Peyer's patch (tissue), 4 donors: ENCODE results near the gene OR2A14. TPM values are rescaled to one million over a fixed set of nuclear protein-coding genes. Genes with fewer than 3 reads are reported as not detected.

Source experiments
- DNase-seq, 3 donors: peaks; one replicate each; pipeline ENCODE4 v3.0.0-alpha.2; 2017 to 2019
- H3K27ac ChIP-seq, 4 donors: fragments of 200-600 bp; sonication (generic); one replicate each; pipeline ENCODE4 v1.5.1; 2016 to 2019
- H3K27me3 ChIP-seq, 2 donors: fragments of 200-600 bp; sonication (generic); one replicate each; pipeline ENCODE4 v1.5.1; 2019
- H3K36me3 ChIP-seq, 3 donors: fragments of 200-600 bp; sonication (generic); one replicate each; pipeline ENCODE4 v1.5.1; 2016 to 2019
- H3K4me1 ChIP-seq, 4 donors: fragments of 200-600 bp; sonication (generic); one replicate each; pipeline ENCODE4 v1.5.1; 2016 to 2019
- H3K4me3 ChIP-seq, 4 donors: fragments of 200-600 bp; sonication (generic); 1 replicate in 3 of 4; 2 replicates in 1 of 4; pipeline ENCODE4 v1.5.1; 2016 to 2019; ENCODE audit warnings: mild to moderate bottlenecking in 1 of 4
- H3K9me3 ChIP-seq, 4 donors: fragments of 200-600 bp; sonication (generic); one replicate each; pipeline ENCODE4 v1.5.1; 2016 to 2019; ENCODE audit warnings: mild to moderate bottlenecking in 1 of 4
- POLR2A ChIP-seq, 2 donors: fragments of 450-650 bp; IDR thresholded peaks; one replicate each; pipeline ENCODE4 v1.5.1; 2017; ENCODE audit warnings: antibody characterized with exemption in 2 of 2, mild to moderate bottlenecking in 2 of 2, moderate library complexity in 2 of 2
- total RNA-seq, 4 donors: library from RNA; depleted of rRNA; stranded (reverse); fragments of >200 nt; gene quantifications; one replicate each; pipeline ENCODE4 v1.1.0, GENCODE V29; 2016
- TF ChIP-seq, protein P1 (sequence below), 6 experiments: fragments of 450-650 bp in 4 of 6; fragments of 200-600 bp in 2 of 6; sonication (generic) in 1 of 6; IDR thresholded peaks; one replicate each; pipeline ENCODE4 v1.5.1; 2017 to 2019; ENCODE audit warnings: antibody characterized with exemption in 6 of 6, mild to moderate bottlenecking in 3 of 6, moderate library complexity in 1 of 6

The OR2A14 gene
- total RNA-seq, 4 donors from 2014 or later: not detected

DNA sequence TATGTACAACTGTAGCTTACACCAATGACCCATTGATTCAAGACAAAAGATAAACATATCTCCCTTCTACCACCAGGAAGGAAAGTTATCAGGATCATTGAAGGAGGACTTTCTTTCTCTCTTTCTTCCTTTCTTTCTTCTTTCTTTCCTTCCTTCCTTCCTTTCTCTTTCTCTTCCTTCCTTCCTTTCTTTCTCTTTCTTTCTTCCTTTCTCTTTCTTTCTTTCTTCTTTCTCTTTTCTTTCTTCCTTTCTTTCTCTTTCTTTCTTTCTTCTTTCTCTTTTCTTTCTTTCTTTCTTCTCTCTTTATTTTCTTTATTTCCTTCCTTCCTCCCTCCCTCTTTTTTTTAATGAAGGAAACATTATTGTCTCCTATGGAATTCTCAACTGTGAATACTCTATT is 24.2 kb upstream of the OR2A14 start:
- Histone ChIP-seq H3K4me3 (no peak overlapping the region), H3K27ac (no peak overlapping the region), H3K9me3 (no peaks in the 10 kb centered on the region), H3K36me3 (no peaks in the 10 kb centered on the region), H3K27me3 (no peaks in the 10 kb centered on the region), H3K4me1 (no peaks in the 10 kb centered on the region)
- TF ChIP-seq, protein P1, sequence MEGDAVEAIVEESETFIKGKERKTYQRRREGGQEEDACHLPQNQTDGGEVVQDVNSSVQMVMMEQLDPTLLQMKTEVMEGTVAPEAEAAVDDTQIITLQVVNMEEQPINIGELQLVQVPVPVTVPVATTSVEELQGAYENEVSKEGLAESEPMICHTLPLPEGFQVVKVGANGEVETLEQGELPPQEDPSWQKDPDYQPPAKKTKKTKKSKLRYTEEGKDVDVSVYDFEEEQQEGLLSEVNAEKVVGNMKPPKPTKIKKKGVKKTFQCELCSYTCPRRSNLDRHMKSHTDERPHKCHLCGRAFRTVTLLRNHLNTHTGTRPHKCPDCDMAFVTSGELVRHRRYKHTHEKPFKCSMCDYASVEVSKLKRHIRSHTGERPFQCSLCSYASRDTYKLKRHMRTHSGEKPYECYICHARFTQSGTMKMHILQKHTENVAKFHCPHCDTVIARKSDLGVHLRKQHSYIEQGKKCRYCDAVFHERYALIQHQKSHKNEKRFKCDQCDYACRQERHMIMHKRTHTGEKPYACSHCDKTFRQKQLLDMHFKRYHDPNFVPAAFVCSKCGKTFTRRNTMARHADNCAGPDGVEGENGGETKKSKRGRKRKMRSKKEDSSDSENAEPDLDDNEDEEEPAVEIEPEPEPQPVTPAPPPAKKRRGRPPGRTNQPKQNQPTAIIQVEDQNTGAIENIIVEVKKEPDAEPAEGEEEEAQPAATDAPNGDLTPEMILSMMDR (IDR thresholded peaks at IDR 0.05): no peak
- TF ChIP-seq POLR2A (IDR thresholded peaks at IDR 0.05): no peak
- no peak for DNase-seq

DNA sequence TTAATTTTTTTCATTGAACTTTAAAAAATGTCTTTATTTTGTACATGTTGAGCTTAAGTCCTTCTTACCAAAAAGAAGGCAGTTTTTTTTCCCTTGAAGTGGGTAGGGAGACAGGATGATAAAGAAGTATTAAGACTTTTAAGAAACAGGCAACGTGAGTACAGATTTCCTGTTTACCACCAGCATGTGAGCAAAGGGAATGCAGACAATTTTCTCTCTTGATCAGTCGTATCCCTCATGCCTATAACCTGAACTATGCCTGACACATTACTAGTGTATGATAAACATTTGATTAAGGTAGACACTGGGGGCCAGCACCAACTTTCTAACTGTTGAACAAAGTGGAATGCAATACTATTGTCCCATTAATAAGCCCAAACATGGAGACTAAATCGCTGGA is 22.4 kb upstream of the OR2A14 start:
- no peak overlapping the region for H3K27ac ChIP-seq
- no peaks in the 10 kb centered on the region for H3K4me1 ChIP-seq
- no peaks in the 10 kb centered on the region for H3K9me3 ChIP-seq
- H3K27me3 ChIP-seq: no peaks in the 10 kb centered on the region
- TF ChIP-seq POLR2A (IDR thresholded peaks at IDR 0.05): no peak
- TF ChIP-seq, protein P1 (IDR thresholded peaks at IDR 0.05): no peak
- DNase-seq: no peak
- H3K4me3 ChIP-seq: no peak overlapping the region
- no peaks in the 10 kb centered on the region for H3K36me3 ChIP-seq

DNA sequence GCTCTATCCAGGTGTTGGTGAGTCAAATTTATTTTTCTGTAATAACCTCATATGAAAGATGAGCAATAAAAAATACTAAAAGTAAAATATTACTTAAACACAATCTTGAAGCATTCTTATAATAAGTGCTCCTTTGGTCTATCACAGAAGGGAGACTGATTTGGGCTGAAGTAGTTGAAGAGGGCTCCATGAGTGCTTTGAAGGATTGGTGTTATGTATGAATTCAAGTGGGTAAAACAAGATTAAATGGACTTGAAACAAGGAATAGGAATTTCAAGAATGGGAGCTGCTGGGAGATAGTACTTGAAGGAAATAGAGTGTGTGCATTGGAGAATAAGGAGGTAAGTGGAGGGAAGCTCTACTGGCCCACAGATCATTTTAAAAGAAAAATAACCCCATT is 20.9 kb upstream of the OR2A14 start:
- Histone ChIP-seq H3K4me1 (no peaks in the 10 kb centered on the region), H3K4me3 (no peak overlapping the region), H3K36me3 (no peaks in the 10 kb centered on the region), H3K27me3 (no peaks in the 10 kb centered on the region), H3K9me3 (no peaks in the 10 kb centered on the region), H3K27ac (no peak overlapping the region)
- DNase-seq: no peak
- TF ChIP-seq, protein P1 (IDR thresholded peaks at IDR 0.05): no peak
- TF ChIP-seq POLR2A (IDR thresholded peaks at IDR 0.05): no peak

DNA sequence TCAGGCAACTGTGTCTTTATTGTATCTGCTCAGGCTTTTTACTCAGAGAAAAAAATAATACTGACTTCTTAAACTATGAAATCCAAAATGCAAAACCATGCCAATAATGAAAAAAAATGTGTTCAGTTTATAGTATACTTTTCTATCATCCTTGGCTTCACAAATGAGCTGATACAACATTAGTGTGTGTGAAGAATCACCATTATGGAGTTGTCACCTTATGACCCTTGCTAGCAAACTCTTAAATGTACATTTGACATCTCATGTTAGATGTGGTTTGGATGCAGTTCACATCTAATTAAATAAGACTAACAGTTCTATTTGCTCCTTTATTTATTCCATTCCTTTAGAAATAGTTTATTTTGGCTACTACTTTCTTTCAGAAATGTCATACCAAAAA is 17.8 kb upstream of the OR2A14 start:
- Histone ChIP-seq H3K27ac (no peak overlapping the region), H3K4me1 (no peaks in the 10 kb centered on the region), H3K27me3 (no peaks in the 10 kb centered on the region), H3K4me3 (no peak overlapping the region), H3K36me3 (no peaks in the 10 kb centered on the region), H3K9me3 (no peaks in the 10 kb centered on the region)
- no peak for DNase-seq
- TF ChIP-seq POLR2A (IDR thresholded peaks at IDR 0.05): no peak
- TF ChIP-seq, protein P1 (IDR thresholded peaks at IDR 0.05): no peak

DNA sequence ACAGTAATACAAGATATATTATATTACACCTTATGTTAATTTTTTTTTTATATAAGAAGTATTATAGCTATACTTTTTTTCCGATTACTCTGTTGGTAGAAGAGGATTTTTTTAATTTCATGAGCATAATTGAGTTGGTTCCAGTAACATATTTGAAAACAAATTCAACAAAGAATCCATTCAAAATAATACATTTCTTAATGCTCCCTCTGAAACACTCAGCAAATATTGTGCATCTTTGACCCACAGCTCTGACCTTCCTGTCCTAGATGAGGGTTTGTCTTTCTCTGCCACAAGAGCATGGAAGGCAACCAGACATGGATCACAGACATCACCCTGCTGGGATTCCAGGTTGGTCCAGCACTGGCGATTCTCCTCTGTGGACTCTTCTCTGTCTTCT is 13.7 kb upstream of the OR2A14 start, which contains the start of gene OR2A2:
Gene OR2A2 (plus strand): TSS at position 301 of the 400 bp plus-strand sequence. CDS start 0 bp downstream, at position 301.
- TF ChIP-seq, protein P1 (IDR thresholded peaks at IDR 0.05): no peak
- no peak for TF ChIP-seq POLR2A (IDR thresholded peaks at IDR 0.05)
- Histone ChIP-seq H3K9me3 (no peaks in the 10 kb centered on the region), H3K4me3 (no peak within 1 kb of the TSS), H3K27me3 (no peaks in the 10 kb centered on the region), H3K27ac (no peak within 1 kb of the TSS), H3K4me1 (no peaks in the 10 kb centered on the region), H3K36me3 (no peaks in the 10 kb centered on the region)
- no peak for DNase-seq

DNA sequence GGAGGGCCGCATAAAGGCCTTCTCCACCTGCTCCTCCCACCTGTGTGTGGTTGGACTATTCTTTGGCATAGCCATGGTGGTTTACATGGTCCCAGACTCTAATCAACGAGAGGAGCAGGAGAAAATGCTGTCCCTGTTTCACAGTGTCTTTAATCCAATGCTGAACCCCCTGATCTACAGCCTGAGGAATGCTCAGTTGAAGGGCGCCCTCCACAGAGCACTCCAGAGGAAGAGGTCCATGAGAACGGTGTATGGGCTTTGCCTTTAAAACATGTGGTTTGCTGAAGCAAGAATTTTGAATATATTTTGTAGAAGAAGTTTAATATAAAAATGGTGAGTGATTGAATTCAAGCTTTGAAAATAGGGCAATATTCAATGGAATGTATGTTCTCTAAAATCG is 12.7 kb upstream of the OR2A14 start:
- no peak for DNase-seq
- no peak for TF ChIP-seq POLR2A (IDR thresholded peaks at IDR 0.05)
- TF ChIP-seq, protein P1 (IDR thresholded peaks at IDR 0.05): no peak
- no peaks in the 10 kb centered on the region for H3K9me3 ChIP-seq

More for the DNA sequence above, 12.7 kb upstream of the OR2A14 start:
- H3K27me3 ChIP-seq: no peaks in the 10 kb centered on the region
- no peaks in the 10 kb centered on the region for H3K4me1 ChIP-seq
- no peak overlapping the region for H3K4me3 ChIP-seq
- H3K36me3 ChIP-seq: no peaks in the 10 kb centered on the region
- no peak overlapping the region for H3K27ac ChIP-seq
